GM06990 (cell line): ENCODE data around the gene SLC2A14.
"Not testable (repeated sequence)": the region's sequence is repeated elsewhere in the genome, so short reads cannot be mapped to it uniquely, and the experiment has no call there.

ENCODE experiments used
- DNase-seq: peaks from one replicate; pipeline ENCODE4 v3.0.0-alpha.2; 2011; ENCODE audit not compliant: insufficient read length; ENCODE audit errors: extremely low read depth
- H3K27me3 ChIP-seq: replicated peaks from 2 replicates; pipeline ENCODE4 v1.6.0; 2011; ENCODE audit warnings: low read length; ENCODE audit not compliant: control insufficient read depth, insufficient read depth
- H3K36me3 ChIP-seq: 2 replicates; pipeline ENCODE4 v1.5.1; 2011; ENCODE audit warnings: low read length; ENCODE audit not compliant: control insufficient read depth, insufficient read depth
- H3K4me3 ChIP-seq: replicated peaks from 2 replicates; pipeline ENCODE4 v1.5.1; 2011; ENCODE audit warnings: low read depth, mild to moderate bottlenecking, control low read depth, low read length
- TF ChIP-seq, protein P1 (sequence below): IDR thresholded peaks from 2 replicates; pipeline ENCODE4 v1.5.1; 2011; ENCODE audit warnings: low read length, control low read depth, mild to moderate bottlenecking, inconsistent platforms; ENCODE audit not compliant: insufficient read depth, poor library complexity, severe bottlenecking

The SLC2A14 gene

DNA sequence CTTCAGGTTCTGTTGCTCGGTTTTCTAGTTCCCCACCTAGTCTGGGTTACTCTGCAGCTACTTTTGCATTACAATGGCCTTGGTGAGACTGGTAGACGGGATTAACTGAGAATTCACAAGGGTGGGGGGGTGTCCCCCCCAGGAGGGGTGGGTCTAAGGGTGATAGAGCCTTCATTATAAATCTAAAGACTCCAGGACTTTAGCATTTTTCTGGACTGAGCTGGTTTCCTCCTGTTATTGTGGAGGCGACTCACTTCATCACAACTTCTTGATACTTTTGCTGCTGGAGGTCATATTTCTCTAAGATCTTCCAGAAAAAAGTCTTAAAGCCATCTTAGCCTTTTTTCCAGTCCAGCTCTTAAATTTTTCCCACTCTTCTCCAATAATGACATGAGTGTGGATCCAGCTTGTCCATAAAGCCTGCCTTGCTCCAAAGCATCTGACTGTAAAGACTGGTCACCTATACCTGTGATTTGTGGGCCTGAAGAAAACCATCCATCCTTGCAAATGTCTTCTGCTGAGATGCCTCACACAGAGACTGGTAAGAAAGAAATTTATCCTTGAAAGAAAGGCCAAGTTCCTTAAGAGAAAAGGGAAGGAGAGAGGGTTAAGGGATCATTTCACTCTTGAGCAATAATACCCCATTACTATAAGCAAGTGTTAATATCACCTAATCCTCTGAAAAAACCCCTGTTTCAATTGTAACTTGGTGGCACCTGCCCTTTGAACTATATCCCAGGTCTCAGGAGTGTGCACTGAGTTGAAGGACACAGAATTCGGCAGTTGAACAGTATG lies 19.7 kb upstream of the SLC2A14 start:
- TF ChIP-seq, protein P1, sequence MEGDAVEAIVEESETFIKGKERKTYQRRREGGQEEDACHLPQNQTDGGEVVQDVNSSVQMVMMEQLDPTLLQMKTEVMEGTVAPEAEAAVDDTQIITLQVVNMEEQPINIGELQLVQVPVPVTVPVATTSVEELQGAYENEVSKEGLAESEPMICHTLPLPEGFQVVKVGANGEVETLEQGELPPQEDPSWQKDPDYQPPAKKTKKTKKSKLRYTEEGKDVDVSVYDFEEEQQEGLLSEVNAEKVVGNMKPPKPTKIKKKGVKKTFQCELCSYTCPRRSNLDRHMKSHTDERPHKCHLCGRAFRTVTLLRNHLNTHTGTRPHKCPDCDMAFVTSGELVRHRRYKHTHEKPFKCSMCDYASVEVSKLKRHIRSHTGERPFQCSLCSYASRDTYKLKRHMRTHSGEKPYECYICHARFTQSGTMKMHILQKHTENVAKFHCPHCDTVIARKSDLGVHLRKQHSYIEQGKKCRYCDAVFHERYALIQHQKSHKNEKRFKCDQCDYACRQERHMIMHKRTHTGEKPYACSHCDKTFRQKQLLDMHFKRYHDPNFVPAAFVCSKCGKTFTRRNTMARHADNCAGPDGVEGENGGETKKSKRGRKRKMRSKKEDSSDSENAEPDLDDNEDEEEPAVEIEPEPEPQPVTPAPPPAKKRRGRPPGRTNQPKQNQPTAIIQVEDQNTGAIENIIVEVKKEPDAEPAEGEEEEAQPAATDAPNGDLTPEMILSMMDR, result no peak
- Histone ChIP-seq H3K27me3 (no peaks in the 10 kb centered on the region), H3K36me3 (no peaks in the 10 kb centered on the region), H3K4me3 (no peak overlapping the region)
- no peak for DNase-seq

DNA sequence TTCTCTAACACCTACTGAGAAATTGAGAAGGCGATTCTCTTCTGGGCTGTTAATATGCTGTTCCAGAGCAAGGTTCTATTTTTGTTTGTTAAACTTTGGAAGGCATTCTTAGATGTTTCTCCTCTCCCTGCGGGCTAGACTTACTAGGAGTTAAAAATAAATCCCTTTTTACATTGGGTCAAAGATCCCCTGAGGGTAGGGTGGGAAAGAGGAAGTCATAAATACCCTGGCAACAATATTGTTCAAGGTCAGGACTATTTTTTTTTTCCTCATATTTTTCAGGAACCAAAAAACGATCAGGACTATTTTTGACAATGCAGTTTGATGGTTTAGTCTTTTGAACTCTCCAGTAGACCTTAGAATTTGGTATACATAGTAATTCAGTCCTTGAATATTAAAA lies 12.0 kb upstream of the SLC2A14 start:
- H3K27me3 ChIP-seq, result no peaks in the 10 kb centered on the region
- H3K4me3 ChIP-seq, result no peak overlapping the region

DNA sequence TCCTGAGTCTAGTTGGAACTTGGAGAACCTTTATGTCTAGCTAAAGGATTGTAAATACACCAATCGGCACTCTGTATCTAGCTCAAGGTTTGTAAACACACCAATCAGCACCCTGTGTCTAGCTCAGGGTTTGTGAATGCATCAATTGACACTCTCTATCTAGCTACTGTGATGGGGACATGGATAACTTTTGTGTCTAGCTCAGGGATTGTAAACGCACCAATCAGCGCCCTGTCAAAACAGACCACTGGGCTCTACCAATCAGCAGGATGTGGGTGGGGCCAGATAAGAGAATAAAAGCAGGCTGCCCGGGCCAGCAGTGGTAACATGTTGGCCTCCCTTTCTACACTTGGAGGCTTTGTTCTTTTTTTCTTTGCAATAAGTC lies 9.0 kb upstream of the SLC2A14 start:
- H3K4me3 ChIP-seq, H3K27me3 ChIP-seq, H3K36me3 ChIP-seq, DNase-seq: not testable (repeated sequence)

More for the DNA sequence above, 12.0 kb upstream of the SLC2A14 start:
- H3K36me3 ChIP-seq, result no peaks in the 10 kb centered on the region
- TF ChIP-seq, protein P1, result no peak
- no peak for DNase-seq

DNA sequence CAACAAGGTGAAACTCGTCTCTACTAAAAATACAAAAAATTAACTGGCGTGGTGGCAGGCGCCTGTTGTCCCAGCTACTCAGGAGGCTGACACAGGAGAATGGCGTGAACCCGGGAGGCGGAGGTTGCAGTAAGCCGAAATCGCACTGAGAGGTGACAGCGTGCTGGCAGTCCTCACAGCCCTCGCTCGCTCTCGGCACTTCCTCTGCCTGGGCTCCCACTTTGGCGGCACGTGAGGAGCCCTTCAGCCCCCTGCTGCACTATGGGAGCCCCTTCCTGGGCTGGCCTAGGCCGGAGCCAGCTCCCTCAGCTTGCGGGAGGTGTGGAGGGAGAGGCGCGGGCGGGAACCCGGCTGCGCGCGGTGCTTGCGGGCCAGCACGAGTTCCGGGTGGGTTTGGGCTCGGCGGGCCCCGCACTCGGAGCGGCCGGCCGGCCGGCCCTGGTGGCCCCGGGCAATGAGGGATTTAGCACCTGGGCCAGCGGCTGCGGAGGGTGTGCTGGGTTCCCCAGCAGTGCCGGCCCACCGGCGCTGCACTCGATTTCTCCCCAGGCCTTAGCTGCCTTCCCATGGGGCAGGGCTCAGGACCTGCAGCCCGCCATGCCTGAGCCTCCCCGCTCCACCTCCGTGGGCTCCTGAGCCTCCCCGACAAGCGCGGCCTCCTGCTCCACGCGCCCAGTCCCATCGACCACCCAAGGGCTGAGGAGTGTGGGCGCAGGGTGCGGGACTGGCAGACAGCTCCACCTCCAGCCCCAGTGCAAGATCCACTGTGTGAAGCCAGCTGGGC lies 8.4 kb upstream of the SLC2A14 start:
- not testable (repeated sequence) for DNase-seq, H3K36me3 ChIP-seq, H3K27me3 ChIP-seq, H3K4me3 ChIP-seq

DNA sequence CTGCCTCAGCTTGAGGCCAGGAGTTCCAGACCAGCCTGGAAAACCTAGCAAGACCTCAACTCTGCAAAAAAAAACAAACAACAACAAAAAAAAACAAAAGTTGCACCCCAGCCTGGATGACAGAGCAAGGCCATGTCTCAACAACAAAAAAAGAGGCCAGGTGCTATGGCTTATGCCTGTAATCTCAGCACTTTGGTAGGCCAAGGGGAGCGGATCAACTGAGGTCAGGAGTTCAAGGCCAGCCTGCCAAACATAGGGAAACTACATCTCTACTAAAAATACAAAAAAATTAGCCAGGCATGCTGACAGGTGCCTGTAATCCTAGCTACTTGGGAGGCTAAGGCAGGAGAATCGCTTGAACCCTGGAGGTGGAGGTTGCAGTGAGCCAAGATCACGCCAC lies 6.5 kb upstream of the SLC2A14 start:
- H3K36me3 ChIP-seq, result no peaks in the 10 kb centered on the region
- no peak for DNase-seq
- H3K27me3 ChIP-seq, result no peaks in the 10 kb centered on the region
- H3K4me3 ChIP-seq, result no peak overlapping the region
- TF ChIP-seq, protein P1, result no peak

DNA sequence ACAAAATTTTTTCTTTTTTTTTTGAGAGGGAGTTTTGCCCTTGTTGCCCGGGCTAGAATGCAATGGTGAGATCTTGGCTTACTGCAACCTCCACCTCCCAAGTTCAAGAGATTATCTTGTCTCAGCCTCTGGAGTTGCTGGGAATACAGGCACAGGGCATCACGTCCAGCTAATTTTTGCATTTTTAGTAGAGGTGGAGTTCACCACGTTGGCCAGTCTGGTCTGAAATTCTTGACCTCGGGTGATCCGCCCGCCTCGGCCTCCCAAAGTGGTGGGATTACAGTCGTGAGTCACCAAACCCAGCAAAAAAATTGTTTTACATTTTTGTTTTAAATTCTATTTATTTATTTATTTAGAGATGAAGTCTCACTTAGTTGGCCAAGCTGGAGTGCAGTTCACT lies 4.7 kb upstream of the SLC2A14 start:
- DNase-seq, result no peak
- Histone ChIP-seq H3K27me3 (no peaks in the 10 kb centered on the region), H3K36me3 (no peaks in the 10 kb centered on the region), H3K4me3 (no peak overlapping the region)
- TF ChIP-seq, protein P1, result no peak
